HEK293T (cell line): ENCODE results near the gene PRKCE.

Source experiments
- BHLHE40 ChIP-seq: fragments of 450-650 bp; IDR thresholded peaks from 2 replicates; pipeline ENCODE4 v1.6.1; 2016; ENCODE audit warnings: mild to moderate bottlenecking, moderate library complexity, borderline replicate concordance
- FOXM1 ChIP-seq: fragments of 450-650 bp; IDR thresholded peaks from 2 replicates; pipeline ENCODE4 v1.6.1; 2017; ENCODE audit warnings: mild to moderate bottlenecking, borderline replicate concordance
- LEF1 ChIP-seq: fragments of 450-650 bp; IDR thresholded peaks from 2 replicates; pipeline ENCODE4 v1.6.1; 2017; ENCODE audit warnings: mild to moderate bottlenecking, borderline replicate concordance
- SP1 ChIP-seq: fragments of 450-650 bp; IDR thresholded peaks from 2 replicates; pipeline ENCODE4 v1.6.1; 2017
- SUZ12 ChIP-seq: fragments of 450-650 bp; IDR thresholded peaks from 2 replicates; pipeline ENCODE4 v1.6.1; 2016; ENCODE audit warnings: mild to moderate bottlenecking
- TARDBP ChIP-seq: fragments of 450-650 bp; IDR thresholded peaks from 2 replicates; pipeline ENCODE4 v1.6.1; 2016

DNA sequence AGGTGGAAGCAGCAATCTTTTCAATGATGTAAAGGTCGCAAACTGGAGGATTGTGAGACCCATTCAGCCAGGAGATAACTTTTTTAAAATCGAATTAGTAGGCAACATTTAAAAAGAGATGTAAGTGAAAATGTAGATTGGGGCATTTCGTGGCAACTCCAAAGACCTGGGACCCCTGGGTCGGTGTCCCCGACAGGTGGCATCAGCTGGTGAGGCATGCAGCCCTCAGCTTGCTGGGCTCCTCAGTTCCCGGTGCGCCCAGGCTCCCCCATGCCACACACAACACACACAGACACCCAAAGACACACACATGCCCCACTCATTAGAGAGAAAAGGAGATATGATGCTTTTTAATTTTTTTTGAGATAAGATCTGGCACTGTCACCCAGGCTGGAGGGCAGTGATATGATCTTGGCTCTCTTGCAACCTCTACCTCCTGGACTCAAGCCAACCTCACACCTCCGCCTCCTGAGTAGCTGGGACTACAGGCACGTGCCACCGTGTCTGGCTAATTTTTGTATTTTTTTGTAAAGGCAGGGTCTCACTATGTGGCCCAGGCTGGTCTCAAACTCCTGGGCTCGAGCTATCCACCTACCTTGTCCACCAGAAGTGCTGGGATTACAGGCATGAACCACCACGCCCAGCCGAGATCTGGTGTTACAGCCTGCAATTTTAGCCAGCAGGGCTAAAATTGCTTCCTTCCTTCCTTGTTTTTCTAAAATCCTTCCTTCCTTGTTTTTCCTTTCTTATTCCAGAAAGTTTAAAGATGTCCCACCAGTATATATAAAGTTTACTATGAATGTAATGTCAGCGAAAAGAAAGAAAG lies 523.1 kb downstream of the PRKCE start:
- no peak for TF ChIP-seq SP1
- TF ChIP-seq SUZ12 = no peak
- TF ChIP-seq FOXM1 = no peak
- TF ChIP-seq TARDBP = no peak
- no peak for TF ChIP-seq LEF1
- TF ChIP-seq BHLHE40 = no peak
